ENCODE measurements around the gene LRFN5. TPM values are rescaled to one million over a fixed set of nuclear protein-coding genes. Genes with fewer than 3 reads are reported as not detected.

Gene LRFN5
- polyA plus RNA-seq, 1 of the 3 experiments (the other 2 are of a cell fraction) = not detected

- H3K4me3 ChIP-seq (ENCODE audit: low read depth in 2 of 2, low read length in 1 of 2) = no peak overlapping the region
- no peak overlapping the region for H3K4me2 ChIP-seq
- no peak for DNase-seq
- no peaks in the 10 kb centered on the region; a peak in 1 of 4 replicates for H3K4me1 ChIP-seq (ENCODE audit: control insufficient read depth in 1 of 2, insufficient read depth in 2 of 2, low read depth in 1 of 2, low read length in 1 of 2)
- ChIA-PET CTCF (no interaction called here), POLR2A (no interaction called here)
- no peaks in the 10 kb centered on the region for H3K79me2 ChIP-seq (ENCODE audit: insufficient read depth)
- H3K27me3 ChIP-seq (ENCODE audit: insufficient read depth) = no peaks in the 10 kb centered on the region
- H3K9me3 ChIP-seq = no peaks in the 10 kb centered on the region
- H3F3A ChIP-seq (replicated peaks; ENCODE audit: insufficient read depth) = no peaks in the 10 kb centered on the region
- no peak overlapping the region for H3K9ac ChIP-seq
- no peak overlapping the region for H2AFZ ChIP-seq (ENCODE audit: low read depth)
- H3K27ac ChIP-seq (ENCODE audit: low read depth in 2 of 2, low read length in 1 of 2) = no peak overlapping the region
- no peaks in the 10 kb centered on the region for H3K36me3 ChIP-seq (replicated peaks in 1 of 2; ENCODE audit: control insufficient read depth in 1 of 2, insufficient read depth in 2 of 2, low read length in 1 of 2)
- no peaks in the 10 kb centered on the region for H4K20me1 ChIP-seq (ENCODE audit: insufficient read depth)
- H3K9me2 ChIP-seq = no peaks in the 10 kb centered on the region
- 4% methylated on average over 1 of the region's 1 CpG for WGBS (ENCODE audit: low lambda C conversion rate)
- TF ChIP-seq GATA2 (CRISPR knock-in tag; IDR thresholded peaks at IDR 0.05) = no peak
- no peak for TF ChIP-seq RCOR1 (IDR thresholded peaks at IDR 0.05; ENCODE audit: low read length)
- TF ChIP-seq FOXM1 (IDR thresholded peaks at IDR 0.05; ENCODE audit: low read depth) = no peak
- TF ChIP-seq PBX3 (IDR thresholded peaks at IDR 0.05) = no peak
- TF ChIP-seq NRF1 (IDR thresholded peaks at IDR 0.05; ENCODE audit: low read depth, low read length) = no peak
- TF ChIP-seq RAD21 (IDR thresholded peaks at IDR 0.05; ENCODE audit: low read length) = no peak
These were observed 23.2 kb downstream of the LRFN5 start for GRCh38 chr14:41629876-41630275.

GRCh38 chr14:41634286-41634685 lies 27.6 kb downstream of the LRFN5 start:
- no peaks in the 10 kb centered on the region for H3K79me2 ChIP-seq (ENCODE audit: insufficient read depth)
- H3F3A ChIP-seq (replicated peaks; ENCODE audit: insufficient read depth) = no peaks in the 10 kb centered on the region
- no peaks in the 10 kb centered on the region; a peak in 1 of 4 replicates for H3K4me1 ChIP-seq (ENCODE audit: control insufficient read depth in 1 of 2, insufficient read depth in 2 of 2, low read depth in 1 of 2, low read length in 1 of 2)
- no peak overlapping the region for H3K4me2 ChIP-seq
- H3K27ac ChIP-seq (ENCODE audit: low read depth in 2 of 2, low read length in 1 of 2) = no peak overlapping the region
- WGBS (ENCODE audit: low lambda C conversion rate) = 0% methylated on average over 3 of the region's 3 CpGs
- DNase-seq = no peak
- no peak overlapping the region for H2AFZ ChIP-seq (ENCODE audit: low read depth)
- ChIA-PET CTCF (no interaction called here), POLR2A (no interaction called here)
- H3K9ac ChIP-seq = no peak overlapping the region
- H4K20me1 ChIP-seq (ENCODE audit: insufficient read depth) = no peaks in the 10 kb centered on the region
- TF ChIP-seq POLR2AphosphoS5 (IDR thresholded peaks at IDR 0.05; ENCODE audit: low read depth, low read length) = no peak
- no peak for TF ChIP-seq RFX5 (IDR thresholded peaks at IDR 0.05; ENCODE audit: low read length)
- TF ChIP-seq MXI1 (IDR thresholded peaks at IDR 0.05; ENCODE audit: low read depth, low read length) = no peak
- no peak for TF ChIP-seq TAF1 (IDR thresholded peaks at IDR 0.05; ENCODE audit: borderline replicate concordance, low read depth, low read length)
- TF ChIP-seq EZH2phosphoT487 (IDR thresholded peaks at IDR 0.05; ENCODE audit: borderline replicate concordance, low read depth) = no peak
- TF ChIP-seq FOXM1 (IDR thresholded peaks at IDR 0.05; ENCODE audit: low read depth) = no peak
- no peak for TF ChIP-seq GATA2 (CRISPR knock-in tag; IDR thresholded peaks at IDR 0.05)
- no peak for TF ChIP-seq ZBTB33 (IDR thresholded peaks at IDR 0.05; ENCODE audit: borderline replicate concordance, low read depth)
- no peaks in the 10 kb centered on the region for H3K36me3 ChIP-seq (replicated peaks in 1 of 2; ENCODE audit: control insufficient read depth in 1 of 2, insufficient read depth in 2 of 2, low read length in 1 of 2)
- H3K27me3 ChIP-seq (ENCODE audit: insufficient read depth) = no peaks in the 10 kb centered on the region
- H3K4me3 ChIP-seq (ENCODE audit: low read depth in 2 of 2, low read length in 1 of 2) = no peak overlapping the region
- no peaks in the 10 kb centered on the region for H3K9me3 ChIP-seq
- H3K9me2 ChIP-seq = no peaks in the 10 kb centered on the region

All from SK-N-SH (cell line).